Superior temporal gyrus (tissue), 1 donor: ENCODE data around the gene NFIA.
"Not testable (repeated sequence)": the region's sequence is repeated elsewhere in the genome, so short reads cannot be mapped to it uniquely, and the experiment has no call there.

Source experiments
- DNase-seq: peaks from one replicate; pipeline ENCODE4 v3.0.0-alpha.2; 2016; ENCODE audit errors: extremely low spot score

The NFIA gene

GRCh38 chr1:61453111-61453961, 371.0 kb downstream of the NFIA start:
- DNase-seq = peak; percentile 91

DNA sequence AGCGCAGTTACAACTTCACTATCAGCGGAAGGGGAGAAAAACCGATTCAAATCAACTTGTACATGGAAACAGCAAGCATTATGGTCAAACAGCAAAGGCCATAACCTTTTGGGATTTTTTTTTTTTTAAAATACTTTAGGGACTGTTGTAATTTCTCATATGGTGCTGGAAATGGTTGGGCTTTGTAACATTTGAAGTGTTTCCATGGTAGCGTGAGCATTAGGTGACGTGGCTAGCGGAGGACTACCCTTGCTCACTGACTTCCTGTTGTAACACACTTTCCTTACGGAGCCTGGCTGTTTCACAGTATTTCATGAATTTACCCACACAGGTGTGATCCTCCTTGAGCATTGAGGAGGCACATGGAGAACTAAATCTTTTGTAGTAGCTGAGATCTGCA, 373.0 kb downstream of the NFIA start:
- DNase-seq = no peak

- DNase-seq = no peak
Measured at GRCh38 chr1:61457526-61458040, 375.2 kb downstream of the NFIA start.

GRCh38 chr1:61459345-61459744, 377.0 kb downstream of the NFIA start:
- DNase-seq = no peak

- DNase-seq = no peak
Measured at GRCh38 chr1:61460191-61460590, 377.8 kb downstream of the NFIA start.

- DNase-seq = no peak
Measured at GRCh38 chr1:61461406-61462384, 379.3 kb downstream of the NFIA start.

DNA sequence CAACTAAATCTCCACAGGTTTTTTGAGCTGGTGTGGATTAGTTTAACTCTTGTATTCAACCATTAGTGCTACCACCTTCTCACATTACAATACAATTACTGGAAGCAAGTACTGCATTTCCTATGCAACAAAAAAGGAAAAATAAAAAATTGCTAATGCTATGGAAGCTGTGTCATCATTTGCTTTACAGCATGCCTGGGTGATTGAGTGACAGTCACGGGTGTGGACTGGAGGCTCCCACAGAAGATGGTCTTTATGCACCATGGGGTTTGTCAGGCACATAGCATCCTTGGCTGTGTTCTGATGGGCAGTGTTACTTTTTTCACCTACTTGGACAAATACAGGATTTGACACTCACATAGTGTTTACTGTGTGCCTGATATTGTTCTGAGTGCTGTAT, 380.3 kb downstream of the NFIA start:
- DNase-seq = no peak

DNA sequence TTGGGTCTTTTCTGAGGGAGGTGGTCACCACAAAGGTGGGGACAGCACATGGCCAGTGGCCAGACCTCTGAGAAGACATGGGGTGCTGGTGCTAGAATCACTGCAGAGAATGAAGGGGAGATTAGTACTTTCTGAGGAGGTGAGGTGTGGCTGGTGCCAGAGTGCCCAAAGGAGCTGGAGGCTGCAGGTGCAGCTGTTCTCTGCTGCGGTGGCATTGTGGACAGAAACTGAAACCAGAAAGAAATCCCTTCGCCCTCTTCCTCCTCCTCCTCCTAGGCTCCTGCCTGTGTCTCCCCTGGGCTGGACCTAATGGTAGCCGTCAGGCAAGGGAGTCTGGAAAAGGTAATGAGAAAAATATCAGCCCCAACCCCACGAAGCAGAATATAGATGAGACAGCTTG, 380.9 kb downstream of the NFIA start:
- DNase-seq = no peak

DNA sequence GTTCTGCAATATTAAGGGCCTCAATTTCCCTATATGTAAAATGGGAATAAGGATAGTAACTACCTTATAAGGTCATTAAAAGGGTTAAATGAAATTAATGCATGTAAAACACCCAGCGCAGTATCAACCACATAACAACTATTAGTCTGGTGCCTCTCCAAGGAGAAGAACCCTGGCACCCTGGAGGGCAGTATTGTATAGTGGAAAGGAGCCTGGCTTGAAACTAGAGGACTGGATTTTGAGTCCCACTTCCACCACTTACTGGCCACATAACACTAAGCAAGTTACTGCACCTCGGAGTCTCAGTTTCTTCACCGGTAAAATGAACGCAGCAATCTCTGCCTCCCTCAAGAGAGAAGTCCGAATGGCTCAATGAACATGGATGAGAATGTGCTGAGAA, 385.5 kb downstream of the NFIA start:
- DNase-seq = not testable (repeated sequence)

- DNase-seq = no peak
Measured at GRCh38 chr1:61469365-61469764, 387.0 kb downstream of the NFIA start.

DNA sequence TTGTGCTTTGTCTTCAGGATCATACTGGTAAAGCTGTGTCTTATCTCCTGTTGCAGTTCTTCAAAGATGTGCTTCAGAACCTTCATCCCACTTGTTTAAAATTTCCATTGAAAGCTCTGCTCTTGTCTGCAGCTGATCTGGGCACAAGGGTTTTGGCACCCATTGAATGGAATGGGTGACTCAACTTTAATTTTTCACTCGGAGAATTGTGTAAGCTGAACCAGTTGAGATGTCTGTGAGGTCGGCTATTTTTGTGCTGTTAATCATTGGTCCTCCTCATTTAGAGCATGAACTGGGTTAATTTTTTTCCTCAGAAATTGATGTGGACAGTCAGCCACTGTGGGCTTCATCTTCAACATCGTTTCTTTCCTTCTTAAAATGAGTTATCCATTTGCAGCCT, 390.5 kb downstream of the NFIA start:
- DNase-seq = no peak

- no peak for DNase-seq
Measured at GRCh38 chr1:61474269-61474817, 392.0 kb downstream of the NFIA start.

DNA sequence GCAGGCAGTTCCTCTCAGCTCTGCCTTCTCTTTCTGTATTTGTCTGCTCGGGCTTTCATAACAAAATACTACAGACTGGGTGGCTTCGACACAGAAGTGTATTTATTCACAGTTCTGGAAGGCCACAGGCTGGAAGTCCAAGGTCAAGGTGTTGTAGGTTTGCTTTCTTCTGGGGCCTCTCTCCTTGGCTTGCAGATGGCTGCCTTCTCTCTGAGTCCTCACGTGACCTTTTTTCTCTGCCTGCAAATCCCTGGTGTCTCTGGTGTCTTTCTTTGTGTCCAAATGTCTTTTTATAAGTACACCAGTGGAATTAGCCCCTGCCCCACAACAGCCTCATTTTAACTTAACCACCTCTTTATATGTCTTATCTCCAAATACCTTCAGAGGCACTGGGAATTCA, 392.6 kb downstream of the NFIA start:
- no peak for DNase-seq

DNA sequence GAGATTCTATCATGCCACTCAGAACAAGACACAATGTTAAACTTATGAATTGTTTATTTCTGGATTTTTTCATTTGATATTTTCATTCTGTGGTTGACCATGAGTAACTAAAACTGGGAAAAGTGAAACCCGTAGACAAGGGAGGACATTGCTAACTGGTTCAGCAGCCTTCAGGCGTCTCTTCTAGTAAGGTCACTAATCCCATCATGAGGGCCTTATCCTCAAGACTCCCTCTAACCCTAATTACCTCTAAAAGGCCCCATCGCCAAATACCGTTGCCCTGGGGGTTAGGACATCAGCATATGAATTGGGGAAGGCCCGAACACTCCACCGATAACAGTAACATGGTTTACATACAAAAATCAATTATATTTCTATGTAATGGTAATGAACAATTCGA, 394.9 kb downstream of the NFIA start:
- no peak for DNase-seq

- DNase-seq = no peak
Measured at GRCh38 chr1:61480273-61480935, 398.0 kb downstream of the NFIA start.

- no peak for DNase-seq
Measured at GRCh38 chr1:61481315-61481715, 399.0 kb downstream of the NFIA start.

DNA sequence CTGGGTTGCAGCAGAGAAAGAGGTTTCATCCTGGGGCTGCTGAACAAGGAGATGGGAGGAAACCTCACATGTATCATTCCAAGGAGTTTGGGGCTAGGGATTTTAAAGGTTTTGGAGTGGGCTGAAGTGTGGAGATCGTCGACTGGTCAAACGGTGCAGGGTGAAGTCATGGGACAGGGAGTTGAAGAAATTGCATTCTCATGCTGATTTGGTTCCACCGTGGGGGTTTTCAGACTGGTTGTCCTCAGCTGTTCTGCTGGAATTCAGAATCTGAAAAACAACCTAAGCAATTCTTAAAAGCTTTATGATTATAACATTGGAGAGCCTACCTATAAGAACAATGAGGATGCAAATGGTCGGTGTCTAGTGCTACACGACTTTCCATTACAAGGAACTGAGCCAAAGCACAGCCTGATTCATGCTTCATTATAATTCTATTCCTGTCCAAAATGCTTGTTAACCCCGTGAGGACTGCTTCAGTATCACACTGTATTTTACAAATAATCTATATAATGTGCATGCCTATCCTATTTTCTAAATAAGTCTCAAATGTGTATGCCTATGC, 399.9 kb downstream of the NFIA start:
- no peak for DNase-seq

- no peak for DNase-seq
Measured at GRCh38 chr1:61486783-61487536, 404.6 kb downstream of the NFIA start.

DNA sequence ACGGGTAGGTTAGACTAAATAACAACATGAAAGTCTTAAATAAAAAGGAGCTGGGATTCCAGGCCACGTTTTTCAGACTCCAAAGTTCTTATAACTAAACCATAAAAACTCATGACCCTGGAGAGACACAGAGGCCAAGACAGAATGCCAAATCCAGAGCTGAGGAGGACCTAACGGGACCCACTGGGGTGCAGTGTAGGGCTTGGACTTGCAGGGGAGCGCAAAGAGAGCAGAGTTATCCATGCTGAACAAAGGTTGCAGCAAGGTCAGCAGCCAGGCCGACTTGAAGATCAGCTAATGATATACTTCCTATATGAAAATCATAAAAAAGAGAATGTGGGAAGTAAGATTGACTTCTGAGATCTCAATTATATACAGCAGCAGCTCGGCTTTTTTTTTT, 405.4 kb downstream of the NFIA start:
- no peak for DNase-seq

DNA sequence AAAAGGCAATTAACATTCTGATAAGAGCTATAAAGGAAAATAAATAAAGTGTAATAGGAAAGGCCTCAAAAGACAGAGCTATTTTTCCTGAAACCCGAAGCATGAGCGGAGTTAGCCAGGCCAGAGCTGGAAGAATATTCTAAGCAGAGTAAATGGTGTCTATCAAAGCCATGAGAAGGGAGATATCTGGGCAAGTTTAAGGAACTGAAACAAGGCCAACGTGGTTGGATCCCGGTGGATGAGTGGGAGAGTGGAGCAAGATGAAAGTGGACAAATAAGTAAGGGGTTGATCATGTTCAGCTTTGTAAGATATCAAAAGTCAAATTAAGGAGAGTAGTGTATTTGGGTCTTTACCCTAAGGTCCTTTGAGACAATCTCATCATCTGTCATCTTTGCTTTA, 408.6 kb downstream of the NFIA start:
- DNase-seq = no peak

DNA sequence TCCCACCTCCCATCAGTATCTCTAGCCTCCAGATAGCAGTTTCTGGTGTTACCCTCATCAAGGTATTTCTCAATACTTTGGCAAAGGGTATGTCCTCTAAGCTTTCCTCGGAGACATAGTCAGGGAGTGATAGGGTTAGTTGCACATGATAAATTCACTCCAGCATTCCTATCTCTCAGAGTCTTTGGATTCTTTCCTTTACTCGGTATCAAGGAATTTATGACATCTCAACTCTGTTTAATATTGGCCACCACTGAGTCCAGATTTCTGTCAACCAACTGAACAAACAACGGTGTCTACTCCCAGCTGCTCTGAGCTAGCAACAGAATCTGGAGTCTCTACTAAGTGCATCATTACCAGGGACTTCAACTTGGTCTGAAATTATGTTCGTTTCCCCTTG, 409.1 kb downstream of the NFIA start:
- no peak for DNase-seq
